Measurements from ENCODE around the gene SMARCAD1.

The SMARCAD1 gene

DNA sequence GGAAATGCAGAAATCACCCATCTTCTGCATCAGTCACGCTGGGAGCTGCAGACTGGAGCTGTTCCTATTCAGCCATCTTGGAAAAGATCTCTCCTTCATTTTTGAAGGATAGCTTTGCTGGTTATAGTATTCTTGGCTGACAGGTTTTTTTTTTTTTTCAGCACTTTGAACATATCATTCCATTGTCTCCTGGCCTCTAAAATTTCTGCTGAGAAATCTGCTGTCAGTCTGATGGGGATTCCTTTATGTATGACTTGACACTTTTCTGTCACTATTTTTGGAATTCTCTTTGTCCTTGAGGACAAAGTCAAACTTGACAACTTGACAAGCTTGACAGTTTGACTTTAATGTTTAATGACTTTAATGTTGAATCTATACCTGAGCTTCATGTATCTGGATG is 118.2 kb downstream of the SMARCAD1 start:
- TF ChIP-seq, protein P1, sequence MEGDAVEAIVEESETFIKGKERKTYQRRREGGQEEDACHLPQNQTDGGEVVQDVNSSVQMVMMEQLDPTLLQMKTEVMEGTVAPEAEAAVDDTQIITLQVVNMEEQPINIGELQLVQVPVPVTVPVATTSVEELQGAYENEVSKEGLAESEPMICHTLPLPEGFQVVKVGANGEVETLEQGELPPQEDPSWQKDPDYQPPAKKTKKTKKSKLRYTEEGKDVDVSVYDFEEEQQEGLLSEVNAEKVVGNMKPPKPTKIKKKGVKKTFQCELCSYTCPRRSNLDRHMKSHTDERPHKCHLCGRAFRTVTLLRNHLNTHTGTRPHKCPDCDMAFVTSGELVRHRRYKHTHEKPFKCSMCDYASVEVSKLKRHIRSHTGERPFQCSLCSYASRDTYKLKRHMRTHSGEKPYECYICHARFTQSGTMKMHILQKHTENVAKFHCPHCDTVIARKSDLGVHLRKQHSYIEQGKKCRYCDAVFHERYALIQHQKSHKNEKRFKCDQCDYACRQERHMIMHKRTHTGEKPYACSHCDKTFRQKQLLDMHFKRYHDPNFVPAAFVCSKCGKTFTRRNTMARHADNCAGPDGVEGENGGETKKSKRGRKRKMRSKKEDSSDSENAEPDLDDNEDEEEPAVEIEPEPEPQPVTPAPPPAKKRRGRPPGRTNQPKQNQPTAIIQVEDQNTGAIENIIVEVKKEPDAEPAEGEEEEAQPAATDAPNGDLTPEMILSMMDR (IDR thresholded peaks at IDR 0.05; ENCODE audit: control insufficient read depth, insufficient read depth, low read depth, low read length, missing control alignments) = no peak
- H3K4me3 ChIP-seq (ENCODE audit: control insufficient read depth, low read depth, low read length) = no peak overlapping the region
- DNase-seq (ENCODE audit: low read depth) = no peak

DNA sequence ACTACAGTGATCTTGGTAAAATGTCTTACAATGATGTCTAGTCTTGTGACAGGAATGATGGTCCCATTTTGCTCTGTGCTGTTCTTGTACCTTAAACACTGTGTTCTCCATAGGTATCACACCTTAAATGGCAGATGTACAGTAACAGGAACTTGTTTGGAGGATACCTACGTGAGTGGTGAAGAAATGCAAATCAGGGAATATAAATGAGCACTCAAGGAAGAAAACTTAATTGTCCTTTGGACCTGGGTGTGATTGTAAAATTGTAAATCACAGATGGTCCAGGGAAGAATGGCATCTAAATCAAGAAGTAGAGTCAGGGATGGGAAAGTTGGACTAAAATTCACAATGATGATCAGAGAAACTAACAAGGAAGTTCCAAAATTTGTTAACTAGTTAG is 122.3 kb downstream of the SMARCAD1 start:
- TF ChIP-seq, protein P1 (IDR thresholded peaks at IDR 0.05; ENCODE audit: control insufficient read depth, insufficient read depth, low read depth, low read length, missing control alignments) = no peak
- no peak overlapping the region for H3K4me3 ChIP-seq (ENCODE audit: control insufficient read depth, low read depth, low read length)

DNA sequence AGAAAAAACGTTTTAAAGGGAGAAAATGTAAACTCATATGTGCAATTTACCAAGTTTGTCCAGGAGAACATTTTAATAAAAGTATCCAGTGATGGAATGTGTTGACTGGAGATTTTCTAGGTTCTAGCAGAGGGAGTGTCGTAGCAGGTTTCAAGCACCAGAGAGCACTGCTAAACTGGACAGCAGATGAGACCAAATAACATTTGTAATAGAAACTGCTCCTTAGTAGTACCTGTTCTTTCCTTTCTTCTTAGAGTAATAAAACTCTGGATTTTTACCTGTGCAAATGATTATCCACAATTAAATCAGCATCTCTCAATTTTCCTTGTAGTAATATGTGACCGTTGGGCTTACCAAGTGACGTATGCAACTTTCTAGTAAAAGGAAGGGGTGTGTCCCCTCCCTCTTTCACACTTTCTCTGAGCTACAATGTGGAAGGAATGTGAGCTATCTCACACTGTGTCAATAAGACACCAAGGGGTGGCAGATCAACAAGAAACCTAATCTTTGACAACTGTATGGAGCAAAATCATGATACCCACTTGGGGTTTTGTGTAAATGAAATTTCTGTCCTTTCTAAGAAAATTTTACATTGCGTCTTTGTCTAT is 125.4 kb downstream of the SMARCAD1 start:
- TF ChIP-seq, protein P1 (IDR thresholded peaks at IDR 0.05; ENCODE audit: control insufficient read depth, insufficient read depth, low read depth, low read length, missing control alignments) = peak; percentile 44
- no peak for DNase-seq (ENCODE audit: low read depth)
- no peak overlapping the region for H3K4me3 ChIP-seq (ENCODE audit: control insufficient read depth, low read depth, low read length)

More for the DNA sequence above, 122.3 kb downstream of the SMARCAD1 start:
- no peak for DNase-seq (ENCODE audit: low read depth)

DNA sequence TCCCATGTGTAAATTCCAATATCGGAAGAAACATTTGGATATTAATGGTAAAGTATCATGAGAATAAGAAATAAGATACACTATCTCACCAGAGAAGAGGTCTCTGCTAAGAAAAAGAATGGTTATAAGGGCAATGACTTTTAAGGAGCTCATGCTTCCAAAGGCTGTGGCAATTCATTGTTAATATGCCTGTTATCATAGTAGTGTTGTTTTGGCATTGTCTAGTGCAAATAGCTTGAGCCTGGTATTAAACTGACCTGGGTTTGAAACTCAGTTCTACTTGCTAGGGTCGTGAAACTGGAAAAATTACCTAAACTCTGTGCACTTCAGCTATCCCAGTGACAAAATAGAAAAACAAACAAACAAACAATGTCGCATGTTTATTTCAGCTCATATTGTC is 126.2 kb downstream of the SMARCAD1 start:
- no peak overlapping the region for H3K4me3 ChIP-seq (ENCODE audit: control insufficient read depth, low read depth, low read length)
- TF ChIP-seq, protein P1 (IDR thresholded peaks at IDR 0.05; ENCODE audit: control insufficient read depth, insufficient read depth, low read depth, low read length, missing control alignments) = no peak
- DNase-seq (ENCODE audit: low read depth) = no peak

DNA sequence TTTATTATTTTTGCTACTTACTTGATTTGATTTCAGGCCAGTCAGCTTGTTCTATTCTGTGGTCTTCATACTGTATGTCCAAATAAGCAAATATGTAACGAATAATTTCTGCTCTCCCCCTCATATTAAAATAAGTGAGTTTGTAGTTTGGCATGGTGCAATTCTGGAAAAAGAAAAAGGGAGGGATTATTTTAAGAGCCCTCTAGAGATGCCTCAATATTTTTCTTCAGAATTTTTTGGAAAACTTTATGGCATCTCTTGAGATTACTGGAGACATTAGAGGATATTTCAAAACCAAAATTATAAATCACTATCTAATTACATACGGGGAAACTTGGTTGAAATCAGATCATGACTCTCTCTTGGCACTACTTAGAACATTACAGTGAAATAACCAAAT is 126.8 kb downstream of the SMARCAD1 start:
- no peak for DNase-seq (ENCODE audit: low read depth)
- TF ChIP-seq, protein P1 (IDR thresholded peaks at IDR 0.05; ENCODE audit: control insufficient read depth, insufficient read depth, low read depth, low read length, missing control alignments) = no peak
- no peak overlapping the region for H3K4me3 ChIP-seq (ENCODE audit: control insufficient read depth, low read depth, low read length)

DNA sequence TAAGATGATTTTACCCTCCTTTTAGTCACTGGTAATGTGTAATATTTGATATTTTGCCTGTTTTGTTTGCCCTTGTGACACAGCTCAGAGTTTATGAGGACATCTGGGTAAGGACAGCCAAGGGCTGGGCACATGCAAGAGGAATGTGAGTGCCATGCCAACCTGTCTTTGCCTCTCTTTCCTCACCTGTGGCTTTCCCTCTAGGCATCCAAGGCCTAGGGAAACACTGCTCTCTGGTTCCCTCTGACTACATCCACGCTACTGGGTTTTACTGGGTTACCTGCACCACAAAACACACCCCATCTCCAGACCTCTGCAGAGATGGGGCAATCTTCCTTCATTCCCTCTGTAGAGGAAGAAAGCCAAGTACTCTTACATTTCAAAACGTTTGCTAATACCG is 127.3 kb downstream of the SMARCAD1 start:
- TF ChIP-seq, protein P1 (IDR thresholded peaks at IDR 0.05; ENCODE audit: control insufficient read depth, insufficient read depth, low read depth, low read length, missing control alignments) = no peak
- DNase-seq (ENCODE audit: low read depth) = no peak
- no peak overlapping the region for H3K4me3 ChIP-seq (ENCODE audit: control insufficient read depth, low read depth, low read length)

Data from AG09309 (cell line).